Glomerular visceral epithelial cell (primary cell): Measurements from ENCODE around the gene GALE.
"Not testable (repeated sequence)": the region's sequence is repeated elsewhere in the genome, so short reads cannot be mapped to it uniquely, and the experiment has no call there.

Source experiments
- DNase-seq: peaks from one replicate; pipeline ENCODE4 v3.0.0-alpha.2; 2016; ENCODE audit errors: extremely low spot score

Gene GALE

DNA sequence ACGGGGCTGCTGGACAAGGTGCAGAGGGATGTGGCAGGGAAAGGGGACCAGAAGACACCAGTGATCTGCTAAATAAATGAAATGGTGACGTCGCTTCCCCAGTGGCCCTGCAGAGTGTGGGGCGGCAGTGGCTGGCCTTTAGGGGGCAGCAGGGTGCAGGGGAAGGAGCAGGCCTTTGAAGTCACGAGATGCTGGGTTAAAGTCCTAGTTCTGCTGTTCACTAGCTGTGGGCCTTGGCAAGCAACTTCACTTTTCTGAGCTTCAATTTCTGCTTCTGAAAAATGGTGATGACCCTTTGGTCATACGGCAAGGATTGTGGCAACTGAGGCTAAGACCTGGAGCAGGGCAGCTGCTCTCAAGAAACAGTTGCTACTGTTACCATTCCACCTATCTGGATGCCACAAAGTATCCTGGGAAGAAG lies 9.2 kb upstream of the GALE start:
- DNase-seq, result peak; percentile 76

DNA sequence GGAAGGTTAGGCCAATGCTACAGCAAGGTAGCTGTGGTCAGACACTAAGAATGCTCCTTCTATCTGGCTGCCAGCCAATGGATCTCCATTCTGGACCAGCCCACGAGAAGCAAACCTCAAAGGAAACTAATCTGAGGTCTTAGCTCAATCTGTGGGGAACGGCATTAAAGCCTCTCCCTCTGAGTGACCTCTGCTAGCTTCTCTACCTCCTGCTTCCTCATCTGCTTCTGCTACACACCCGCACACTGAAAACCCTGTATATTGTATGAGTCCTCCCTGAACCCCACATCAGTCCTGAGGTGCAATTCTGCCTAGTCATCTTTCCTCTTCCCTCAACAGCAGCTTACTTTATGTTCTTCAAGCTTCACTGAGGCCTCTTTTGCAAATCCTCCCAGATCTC lies 6.9 kb upstream of the GALE start:
- peak; percentile 33 for DNase-seq

DNA sequence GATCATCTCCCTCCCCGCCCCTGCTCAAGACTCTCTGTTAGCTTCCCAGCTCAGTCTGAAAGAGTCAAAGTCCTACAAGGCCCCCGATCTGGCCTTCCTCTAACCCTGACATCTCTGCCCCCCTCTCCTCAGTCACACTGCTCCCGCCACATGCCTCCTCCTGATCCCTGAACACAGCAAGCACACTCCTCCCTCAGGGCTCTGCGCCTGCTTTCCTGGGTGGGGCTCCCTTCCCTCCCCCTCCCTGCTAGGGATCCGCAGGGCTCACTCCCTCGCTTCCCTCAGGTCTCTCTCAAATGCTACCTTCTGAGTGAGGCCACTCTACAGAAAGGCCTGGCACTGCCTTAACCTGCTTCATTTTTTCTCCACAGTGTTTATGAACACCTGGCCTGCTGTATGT lies 5.7 kb upstream of the GALE start:
- DNase-seq, result no peak

DNA sequence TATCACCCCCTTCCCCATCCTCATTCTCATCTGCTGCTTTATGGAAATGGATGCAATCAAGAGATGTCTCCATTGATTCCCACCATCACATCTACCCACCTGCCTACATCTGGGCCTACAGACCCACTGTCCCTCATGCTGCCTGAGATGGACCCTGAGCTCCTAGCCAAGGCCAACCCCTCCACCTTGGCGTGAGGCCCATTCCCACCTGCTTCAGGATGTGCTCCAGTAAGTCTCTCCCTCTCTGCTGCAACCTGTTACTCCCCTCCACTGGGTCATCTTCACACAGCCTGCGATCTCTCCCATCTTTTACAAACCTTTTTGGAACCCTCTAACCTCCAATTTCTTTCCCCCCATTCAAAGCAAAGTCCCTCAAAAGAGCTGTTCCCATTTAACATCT lies 4.5 kb upstream of the GALE start:
- DNase-seq, result no peak

DNA sequence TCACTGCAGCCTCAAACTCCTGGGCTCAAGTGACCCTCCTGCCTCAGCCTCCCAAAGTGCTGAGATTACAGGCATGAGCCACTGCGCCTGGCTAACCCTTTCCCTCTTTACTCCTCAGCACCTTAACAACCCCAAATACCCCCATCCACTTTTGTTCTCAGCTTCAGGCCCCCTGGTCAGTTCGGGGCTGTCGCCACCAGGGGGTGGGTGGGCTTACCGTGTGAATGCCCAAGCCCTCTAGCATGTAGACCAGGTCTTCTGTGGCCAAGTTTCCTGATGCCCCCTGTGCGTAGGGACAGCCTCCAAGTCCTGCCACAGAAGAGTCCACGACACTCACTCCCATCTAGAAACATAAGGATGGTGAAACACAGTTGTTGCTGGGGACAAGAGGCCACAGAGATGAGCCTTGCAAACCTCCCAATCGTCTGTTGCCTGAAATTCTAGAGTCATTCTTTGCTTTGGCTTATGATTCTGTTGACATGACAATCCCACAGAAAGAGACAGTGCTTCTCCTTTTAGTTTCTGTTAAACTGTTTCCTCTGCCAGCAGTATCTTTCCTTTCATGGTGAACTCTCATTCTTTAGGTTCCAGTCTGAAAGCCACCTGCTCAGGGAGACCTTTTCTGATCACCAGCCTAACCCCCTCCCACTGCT lies 3.8 kb upstream of the GALE start:
- DNase-seq, result no peak

DNA sequence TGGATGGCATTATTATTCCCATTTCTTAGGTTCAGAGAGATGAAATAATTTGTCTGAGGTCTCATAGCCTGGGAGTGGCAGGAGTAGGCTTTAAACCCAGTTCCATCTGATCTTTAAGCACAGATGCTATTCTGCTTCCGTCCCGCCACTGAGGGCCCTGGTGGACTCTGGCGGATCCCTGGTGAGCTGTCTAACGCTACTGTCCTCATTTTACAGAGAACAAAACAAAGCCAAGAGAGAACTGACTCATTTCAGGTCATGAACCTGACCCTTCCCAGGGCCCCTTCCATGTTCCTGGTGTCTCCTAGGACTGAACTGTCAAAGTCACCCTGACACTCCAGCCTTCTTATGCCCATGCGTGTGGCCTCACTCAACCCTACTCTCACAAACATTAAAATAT lies 3.1 kb upstream of the GALE start:
- no peak for DNase-seq

DNA sequence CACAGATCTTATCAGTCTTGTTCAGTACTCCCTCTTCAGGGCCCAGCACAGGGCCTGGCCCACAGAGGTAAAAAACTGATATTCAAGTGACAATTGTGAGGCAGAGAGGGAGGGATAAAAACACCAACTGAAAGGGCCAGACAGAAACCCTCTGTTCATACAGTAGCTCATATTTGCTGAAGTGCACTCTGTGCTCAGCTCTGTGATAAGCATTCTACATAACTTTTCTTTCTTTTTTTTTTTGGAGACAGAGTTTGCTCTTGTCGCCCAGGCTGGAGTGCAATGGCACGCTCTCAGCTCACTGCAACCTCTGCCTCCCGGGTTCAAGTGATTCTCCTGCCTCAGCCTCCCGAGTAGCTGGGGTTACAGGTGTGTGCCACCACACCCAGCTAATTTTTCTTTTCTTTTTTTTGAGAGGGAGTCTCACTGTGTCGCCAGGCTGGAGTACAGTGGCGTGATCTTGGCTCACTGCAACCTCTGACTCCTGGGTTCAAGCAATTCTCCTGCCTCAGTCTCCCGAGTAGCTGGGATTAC lies 2.3 kb upstream of the GALE start:
- DNase-seq, result not testable (repeated sequence)

DNA sequence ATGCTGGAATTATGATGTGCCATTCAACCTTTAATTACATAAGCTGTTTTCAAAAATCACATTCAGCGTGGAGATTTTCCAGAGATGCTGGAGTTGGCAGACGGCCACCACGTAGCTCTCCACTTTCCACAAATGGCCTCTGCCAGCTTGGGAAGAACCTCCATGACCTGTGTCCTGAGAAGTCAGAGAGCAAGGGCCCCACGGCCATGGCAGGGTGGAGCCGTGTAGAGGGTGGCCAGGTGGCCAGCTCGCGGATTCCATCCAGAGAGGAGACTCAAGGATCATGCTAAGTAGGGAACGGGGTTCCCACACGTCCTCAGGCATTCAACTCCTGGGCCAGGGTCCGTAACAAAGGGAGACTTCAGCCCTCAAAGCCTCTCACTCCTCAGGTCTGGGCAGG lies 1.3 kb upstream of the GALE start:
- DNase-seq, result no peak

DNA sequence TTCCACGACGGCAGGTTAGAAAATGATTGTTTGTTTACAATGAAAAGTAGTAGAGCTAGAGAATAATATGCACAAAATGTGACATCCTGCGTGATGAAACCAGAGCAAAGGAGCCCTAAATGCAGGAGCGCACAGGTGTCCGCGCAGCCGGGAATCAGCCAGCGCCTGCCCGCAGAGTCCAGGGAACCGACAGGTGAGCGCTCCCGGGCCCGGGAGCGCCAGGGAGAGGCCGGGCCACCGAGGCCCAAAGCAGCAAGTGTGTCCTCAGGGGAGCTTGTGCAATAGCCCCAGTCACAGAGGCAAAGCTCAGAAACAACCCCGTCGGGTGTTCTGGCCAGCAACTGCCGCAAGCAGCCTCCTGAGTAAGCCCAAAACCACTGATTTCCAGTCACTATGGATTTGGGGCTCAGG lies 789 bp upstream of the GALE start:
- no peak for DNase-seq

DNA sequence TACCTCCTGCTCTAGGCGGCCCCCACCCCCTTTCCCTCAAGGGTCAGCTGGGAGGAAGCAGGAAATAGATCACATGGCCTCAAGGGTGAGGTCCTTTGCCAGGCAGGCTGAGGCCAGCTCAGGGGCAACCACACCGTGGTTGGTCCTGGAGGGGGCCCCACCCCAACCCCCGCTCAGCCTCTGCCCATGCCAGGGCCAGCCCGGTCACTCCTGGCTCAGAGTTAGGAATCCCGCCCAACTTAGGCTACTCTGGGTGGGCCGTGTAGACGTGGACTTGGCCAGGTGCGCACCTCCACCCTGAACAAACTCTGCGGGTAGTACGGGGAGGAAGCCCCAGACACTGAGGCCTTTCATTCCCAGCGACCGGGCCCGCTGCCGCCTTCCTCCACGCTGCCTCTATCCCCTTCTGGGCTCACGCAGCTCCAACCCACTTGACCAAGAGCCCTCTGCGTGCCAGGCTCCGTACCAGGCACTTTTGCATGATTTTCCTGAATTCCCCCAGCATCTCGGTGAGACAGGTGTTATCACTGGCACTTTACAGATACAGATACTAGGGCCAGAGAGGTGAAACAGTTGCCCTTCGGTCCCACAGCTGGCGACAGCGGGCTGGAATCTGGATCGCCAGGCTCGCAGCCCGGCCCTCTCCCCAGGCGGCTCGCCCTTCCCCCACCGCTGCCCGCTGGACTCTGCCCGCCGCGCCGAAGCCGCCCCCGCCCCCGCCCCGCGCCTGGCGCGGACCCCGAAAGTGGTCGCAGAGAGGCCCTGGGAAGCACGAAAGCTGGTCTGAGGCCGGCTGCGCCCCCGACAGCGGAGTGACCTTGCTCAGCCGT lies 769 bp downstream of the GALE start:
- peak; percentile 96 for DNase-seq

DNA sequence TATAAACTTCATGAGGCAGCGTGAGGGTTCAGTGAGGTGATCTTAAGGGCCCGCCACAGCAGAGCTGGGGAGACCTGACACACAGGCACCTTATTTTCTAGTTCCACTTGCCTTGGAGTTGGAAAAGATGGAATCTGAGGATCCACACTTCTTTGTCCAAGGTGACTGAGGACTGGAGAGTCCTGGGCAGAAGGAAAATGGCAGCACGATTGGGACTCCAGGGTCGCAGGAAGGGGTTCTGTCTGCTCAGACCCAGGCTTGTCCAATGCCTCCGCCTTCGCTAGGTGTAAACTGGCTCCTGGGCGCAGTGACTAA lies 1.3 kb downstream of the GALE start:
- DNase-seq, result no peak

DNA sequence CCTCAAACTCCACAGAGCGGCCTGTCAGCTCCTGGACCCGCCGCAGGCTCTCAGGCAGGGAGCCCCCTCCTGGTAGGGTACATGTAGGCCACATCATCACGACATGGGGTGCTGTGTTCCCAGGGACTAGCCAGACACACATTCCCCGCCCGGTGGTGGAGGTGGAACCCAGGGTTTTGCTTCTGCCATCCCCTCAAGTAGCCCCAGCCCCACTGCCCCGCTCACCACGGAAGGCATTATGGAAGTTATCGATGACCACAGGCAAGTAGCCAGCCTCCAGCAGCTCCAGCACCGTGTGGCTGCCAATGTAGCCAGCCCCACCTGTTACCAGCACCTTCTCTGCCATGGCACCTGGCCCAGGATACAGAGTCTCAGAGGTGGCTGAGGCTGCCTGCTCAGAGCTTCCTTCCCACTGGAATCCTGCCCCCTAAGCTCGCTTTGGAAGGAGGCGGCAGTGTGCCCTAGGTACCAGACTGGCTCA lies 1.9 kb downstream of the GALE start:
- no peak for DNase-seq

DNA sequence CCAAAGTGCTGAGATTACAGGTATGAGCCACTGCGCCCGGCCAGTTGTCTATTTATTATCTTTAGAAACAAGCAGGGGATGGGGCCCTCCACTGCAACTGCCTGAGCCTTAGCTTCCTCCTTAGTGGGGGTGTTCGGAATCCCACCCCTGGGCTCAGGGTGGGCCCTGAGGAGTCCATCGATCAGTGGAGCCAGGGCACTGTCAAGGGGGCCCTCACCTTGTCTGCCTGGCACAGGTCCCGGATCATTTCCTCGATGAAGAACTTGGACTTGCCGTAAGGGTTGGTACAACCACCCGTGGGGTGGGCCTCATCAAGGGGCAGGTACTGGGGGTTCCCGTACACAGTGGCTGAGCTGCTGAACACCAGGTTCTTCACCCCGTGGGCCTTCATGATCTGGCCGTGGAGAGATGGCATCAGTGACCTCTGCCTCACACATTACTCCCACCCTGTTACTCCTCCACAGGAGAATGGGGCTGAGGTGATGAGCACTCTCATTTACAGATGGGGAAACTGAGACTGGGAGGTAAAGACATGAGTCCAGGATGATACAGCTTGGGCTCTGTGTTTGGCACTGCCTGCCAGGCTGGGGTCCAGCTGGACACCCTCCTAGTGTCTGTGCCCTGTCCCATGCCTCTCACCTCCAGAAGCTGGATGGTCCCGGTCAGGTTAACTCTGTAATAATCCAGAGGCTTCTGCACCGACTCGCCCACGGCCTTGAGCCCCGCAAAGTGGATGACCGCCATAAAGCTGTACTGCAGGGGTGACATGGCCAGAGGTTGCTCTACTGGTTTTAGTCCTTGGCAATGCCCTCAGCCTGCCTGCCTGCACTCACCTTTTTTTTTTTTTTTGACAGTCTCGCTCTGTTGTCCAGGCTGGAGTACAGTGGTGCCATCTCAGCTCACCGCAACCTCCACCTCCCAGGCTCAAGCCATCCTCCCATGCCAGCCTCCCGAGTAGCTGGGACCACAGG lies 2.8 kb downstream of the GALE start:
- no peak for DNase-seq

DNA sequence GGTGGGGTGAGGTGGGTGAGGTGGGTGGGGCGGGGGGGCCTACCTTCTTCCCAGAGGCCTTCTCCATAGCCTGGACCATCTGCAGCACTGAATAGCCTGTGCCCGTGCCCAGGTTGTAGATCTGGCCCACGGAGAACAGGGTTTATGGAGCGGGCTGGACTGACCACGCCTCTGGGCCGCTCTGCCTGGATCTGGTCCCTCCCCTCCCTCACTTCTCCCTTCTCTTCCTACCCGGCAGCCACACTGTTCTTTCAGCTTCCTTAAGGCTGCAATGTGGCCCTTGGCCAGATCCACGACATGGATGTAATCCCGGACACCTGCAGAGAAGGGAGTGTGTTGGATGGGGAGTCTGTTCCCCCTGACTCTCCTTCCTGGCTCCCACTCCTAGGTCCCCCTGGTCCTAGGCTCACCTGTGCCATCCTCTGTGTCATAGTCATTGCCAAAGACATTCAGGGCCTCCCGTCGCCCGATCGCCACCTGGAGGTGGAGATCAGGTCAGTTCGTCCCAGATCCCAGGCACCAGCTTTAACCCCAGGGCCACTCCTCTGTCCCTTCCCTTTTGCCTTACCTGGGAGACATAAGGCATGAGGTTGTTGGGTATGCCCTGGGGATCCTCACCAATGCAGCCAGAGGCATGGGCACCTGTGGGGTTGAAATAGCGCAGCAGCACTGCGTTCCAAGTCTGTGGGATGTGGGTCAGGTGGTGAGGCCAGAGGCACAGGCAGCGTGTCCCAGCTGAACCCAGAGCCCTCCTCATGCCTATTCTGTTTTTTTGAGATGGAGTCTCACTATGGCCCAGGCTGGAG lies 3.9 kb downstream of the GALE start:
- DNase-seq, result no peak

DNA sequence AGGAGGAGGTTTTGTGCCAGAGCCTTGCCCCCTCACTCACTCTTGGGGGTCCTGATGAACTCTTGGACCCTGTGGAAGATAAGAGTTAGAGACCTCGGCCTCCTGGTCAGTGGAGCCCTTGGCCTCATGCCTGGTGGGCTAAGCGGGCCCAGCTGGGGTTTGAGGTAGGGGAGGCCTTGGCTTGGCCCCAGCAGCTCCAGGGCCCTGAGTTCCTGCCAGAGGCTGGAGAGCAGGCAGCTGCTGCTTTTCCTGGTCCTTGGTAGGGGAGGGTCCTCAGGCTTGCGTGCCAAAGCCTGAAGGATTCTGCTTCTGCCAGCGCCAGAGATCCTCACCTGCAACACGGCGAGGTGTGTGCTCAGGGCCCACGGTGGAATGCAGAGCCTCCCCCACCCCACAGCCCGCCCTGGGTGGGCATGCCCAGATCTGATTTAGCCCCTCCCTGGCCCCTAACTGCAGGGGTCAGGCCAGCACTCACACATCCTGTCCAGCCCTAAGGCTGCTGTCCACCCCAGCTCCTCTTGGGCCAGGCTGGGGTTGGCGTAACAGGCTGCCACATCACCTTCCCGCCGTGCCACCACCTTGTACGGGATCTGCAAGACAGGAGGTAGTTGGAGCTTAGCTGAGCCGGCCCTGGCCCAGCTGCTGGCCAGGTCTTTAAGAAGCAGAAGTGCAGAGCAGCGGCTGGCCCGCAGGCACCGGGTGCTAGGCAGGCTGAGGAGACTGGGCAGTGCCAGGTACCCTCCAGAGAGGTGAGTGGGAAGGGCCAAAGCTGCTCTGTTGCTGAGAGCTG lies 4.7 kb downstream of the GALE start:
- DNase-seq, result no peak

DNA sequence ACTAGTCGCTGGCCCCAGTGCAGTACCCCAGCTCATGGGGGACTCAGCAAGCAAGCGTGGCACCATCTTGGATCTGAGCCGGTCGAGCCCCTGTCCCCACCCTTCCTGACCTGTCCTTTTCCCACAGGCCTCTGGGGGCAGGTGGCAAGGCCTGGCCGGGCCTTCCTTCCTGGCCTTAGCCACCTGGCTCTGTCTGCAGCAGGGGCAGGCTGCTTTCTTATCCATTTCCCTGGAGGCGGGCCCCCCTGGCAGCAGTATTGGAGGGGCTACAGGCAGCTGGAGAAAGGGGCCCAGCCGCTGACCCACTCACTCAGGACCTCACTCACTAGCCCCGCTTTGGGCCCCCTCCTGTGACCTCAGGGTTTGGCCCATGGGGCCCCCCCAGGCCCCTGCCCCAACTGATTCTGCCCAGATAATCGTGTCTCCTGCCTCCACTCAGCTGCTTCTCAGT lies 5.8 kb downstream of the GALE start:
- not testable (repeated sequence) for DNase-seq

DNA sequence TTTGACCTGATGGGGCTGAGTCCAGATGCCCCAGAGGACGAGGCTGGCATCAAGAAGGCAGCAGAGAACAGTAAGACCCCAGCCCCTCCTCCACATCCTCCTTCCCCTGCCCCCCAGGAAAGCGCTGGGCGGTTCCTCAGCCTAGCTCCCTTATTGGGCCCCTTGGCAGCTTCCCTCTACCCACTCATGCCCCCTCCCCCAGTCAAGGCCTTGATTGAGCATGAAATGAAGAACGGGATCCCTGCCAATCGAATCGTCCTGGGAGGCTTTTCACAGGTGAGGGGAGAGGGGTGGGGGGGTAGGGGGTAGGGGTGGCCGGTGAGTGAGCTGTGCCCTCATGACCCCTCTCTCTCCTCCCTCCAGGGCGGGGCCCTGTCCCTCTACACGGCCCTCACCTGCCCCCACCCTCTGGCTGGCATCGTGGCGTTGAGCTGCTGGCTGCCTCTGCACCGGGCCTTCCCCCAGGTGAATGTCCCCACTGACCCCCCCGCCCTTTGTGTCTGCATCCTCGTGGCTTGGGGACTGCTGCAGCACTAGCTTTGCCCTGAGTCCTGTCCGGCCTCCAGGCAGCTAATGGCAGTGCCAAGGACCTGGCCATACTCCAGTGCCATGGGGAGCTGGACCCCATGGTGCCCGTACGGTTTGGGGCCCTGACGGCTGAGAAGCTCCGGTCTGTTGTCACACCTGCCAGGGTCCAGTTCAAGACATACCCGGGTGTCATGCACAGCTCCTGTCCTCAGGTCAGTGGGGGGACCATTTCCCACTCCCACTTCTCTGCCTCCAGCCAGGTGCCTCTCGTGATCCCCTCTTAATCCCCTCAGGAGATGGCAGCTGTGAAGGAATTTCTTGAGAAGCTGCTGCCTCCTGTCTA lies 6.5 kb downstream of the GALE start:
- DNase-seq, result no peak

DNA sequence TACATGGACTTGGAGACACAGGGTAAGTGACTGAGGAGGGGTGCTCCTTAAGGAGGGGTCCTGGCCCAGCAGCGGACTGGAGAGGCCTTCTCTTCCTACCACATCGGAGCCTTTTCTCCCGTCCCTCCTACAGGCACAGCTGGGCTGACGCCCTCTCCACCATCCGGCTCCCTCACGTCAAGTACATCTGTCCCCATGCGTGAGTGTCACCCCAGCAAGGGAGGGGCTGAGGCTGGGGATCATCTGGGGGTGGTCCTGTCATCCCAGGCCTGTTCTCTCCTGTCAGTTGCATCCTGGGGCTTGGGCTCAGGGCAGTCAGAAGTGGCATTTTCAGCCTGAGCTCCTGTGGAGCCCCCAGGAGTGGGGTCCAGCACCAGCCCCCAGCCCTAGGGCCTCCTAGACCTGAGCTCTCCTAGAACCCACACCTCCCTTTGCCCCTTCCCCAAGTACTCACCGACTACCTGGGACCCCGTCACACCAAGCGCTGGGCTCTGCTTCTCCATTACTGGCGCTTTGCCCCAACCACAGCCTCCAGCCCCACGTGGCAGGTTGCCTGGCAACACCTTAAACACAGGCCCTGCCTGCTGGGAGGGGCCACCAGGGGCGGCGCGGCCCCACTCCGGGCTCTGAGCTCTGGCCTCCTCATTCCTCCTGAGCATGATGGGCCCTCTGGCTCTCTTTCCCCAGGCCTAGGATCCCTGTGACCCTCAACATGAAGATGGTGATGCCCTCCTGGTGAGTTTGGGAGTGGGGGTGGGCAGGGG lies 7.4 kb downstream of the GALE start:
- peak; percentile 74 for DNase-seq
